Endodermal cell (in vitro differentiated cells): ENCODE measurements around the gene CASQ2. TPM values are rescaled to one million over a fixed set of nuclear protein-coding genes. Genes with fewer than 3 reads are reported as not detected.

ENCODE experiments used
- DNase-seq: peaks from one replicate; pipeline ENCODE4 v3.0.0-alpha.2; 2017
- H3K27ac ChIP-seq: 2 replicates; pipeline ENCODE4 v1.5.1; 2013; ENCODE audit warnings: mild to moderate bottlenecking, low read depth, low read length, moderate library complexity
- H3K27me3 ChIP-seq: 2 replicates; pipeline ENCODE4 v1.6.1; 2013; ENCODE audit warnings: mild to moderate bottlenecking, low read length, moderate library complexity; ENCODE audit not compliant: insufficient read depth, control insufficient read depth, poor library complexity, severe bottlenecking
- H3K36me3 ChIP-seq: 2 replicates; pipeline ENCODE4 v1.7.0; 2013; ENCODE audit warnings: mild to moderate bottlenecking, low read length, moderate library complexity; ENCODE audit not compliant: control insufficient read depth, insufficient read depth
- H3K4me1 ChIP-seq: one replicate; pipeline ENCODE4 v1.7.0; 2013; ENCODE audit warnings: low read length; ENCODE audit not compliant: control insufficient read depth, insufficient read depth
- H3K4me3 ChIP-seq: 2 replicates; pipeline ENCODE4 v1.5.1; 2013; ENCODE audit warnings: mild to moderate bottlenecking, low read length, moderate library complexity
- H3K9ac ChIP-seq: 2 replicates; pipeline ENCODE4 v1.6.1; 2013; ENCODE audit warnings: mild to moderate bottlenecking, low read length, moderate library complexity; ENCODE audit not compliant: poor library complexity, severe bottlenecking; ENCODE audit errors: extremely low read depth
- H3K9me3 ChIP-seq: 2 replicates; pipeline ENCODE4 v1.6.1; 2013; ENCODE audit warnings: mild to moderate bottlenecking, low read length, moderate library complexity; ENCODE audit not compliant: control insufficient read depth
- H3K27ac Mint-ChIP-seq: 2 replicates; pipeline ENCODE4 v1.8.0; 2020; ENCODE audit warnings: mixed read lengths
- H3K27me3 Mint-ChIP-seq: 2 replicates; pipeline ENCODE4 v1.8.0; 2021; ENCODE audit warnings: mild to moderate bottlenecking, mixed read lengths; ENCODE audit not compliant: insufficient read depth
- H3K36me3 Mint-ChIP-seq: 2 replicates; pipeline ENCODE4 v1.8.0; 2020; ENCODE audit warnings: low read depth, mixed read lengths
- H3K4me1 Mint-ChIP-seq: 2 replicates; pipeline ENCODE4 v1.8.0; 2020; ENCODE audit warnings: mixed read lengths
- H3K4me3 Mint-ChIP-seq: 2 replicates; pipeline ENCODE4 v1.8.0; 2020; ENCODE audit warnings: mild to moderate bottlenecking, moderate library complexity, mixed read lengths
- H3K9me3 Mint-ChIP-seq: 2 replicates; pipeline ENCODE4 v1.8.0; 2020; ENCODE audit warnings: mild to moderate bottlenecking, mixed read lengths
- WGBS, 2 experiments: methylation state at CpG; one replicate each; pipeline versions ENCODE4 v1.1.5 to v1.1.7; 2013; ENCODE audit warnings: missing lambda C conversion rate in 2 of 2, mixed read lengths in 1 of 2; ENCODE audit not compliant: insufficient coverage in 1 of 2, insufficient read length in 1 of 2; 5-methylcytosine and 5-hydroxymethylcytosine counted together
- total RNA-seq, 2 donors: library from RNA; stranded (reverse); fragmentation: NEBNext Ultra II Directional in 1 of 2; extraction: Animal tissue kit (Norgen Biotek cat#: 25700) in 1 of 2; gene quantifications; 2 replicates in 1 of 2; 3 replicates in 1 of 2; pipeline ENCODE4 v1.2.1, GENCODE V29; 2021
- TF ChIP-seq, protein P1 (sequence below): fragments of 200-600 bp; sonication (generic); conservative IDR thresholded peaks from 2 replicates; pipeline ENCODE4 v1.5.0; 2021; ENCODE audit warnings: antibody characterized with exemption, mild to moderate bottlenecking

Gene CASQ2
- total RNA-seq, 2 donors from 2014 or later: not detected

DNA sequence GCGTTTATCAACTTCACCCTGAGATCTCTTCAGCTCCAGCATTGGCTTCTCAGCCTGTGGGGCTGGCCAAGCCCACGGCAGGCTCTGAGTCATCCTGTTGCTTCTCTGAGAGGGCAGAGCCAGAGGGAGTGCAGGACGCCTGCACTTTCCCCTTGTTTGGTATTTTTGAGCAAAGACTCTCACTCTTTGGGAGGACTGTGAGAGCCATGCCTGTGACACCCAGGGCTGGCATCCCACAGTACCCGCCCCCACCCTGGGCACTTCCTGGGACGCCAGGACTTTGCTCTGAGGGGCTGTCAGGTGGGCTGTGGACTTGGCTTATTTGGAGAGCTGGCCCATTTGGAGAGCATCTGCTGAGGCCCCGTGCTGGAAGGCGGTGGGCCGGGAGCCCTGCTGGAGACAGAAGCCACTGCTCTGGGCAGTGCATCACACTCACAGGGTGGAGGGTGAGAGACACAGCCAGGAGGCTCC, 89.3 kb downstream of the CASQ2 start:
- H3K9me3 ChIP-seq: no peaks in the 10 kb centered on the region
- Mint-ChIP-seq H3K27me3 (no peaks in the 10 kb centered on the region), H3K4me1 (peaks cover 27% of the 10 kb centered on the region), H3K4me3 (no peak overlapping the region), H3K9me3 (no peaks in the 10 kb centered on the region), H3K36me3 (peaks cover 63% of the 10 kb centered on the region), H3K27ac (peak overlapping the region; percentile 66)
- no peak overlapping the region for H3K27ac ChIP-seq
- H3K27me3 ChIP-seq: no peaks in the 10 kb centered on the region
- WGBS, 2 experiments: 81 to 92% methylated on average over 3 to 8 of the region's 8 CpGs
- peaks cover 17% of the 10 kb centered on the region for H3K4me1 ChIP-seq
- peaks cover 96% of the 10 kb centered on the region for H3K36me3 ChIP-seq
- no peak for DNase-seq
- H3K9ac ChIP-seq: no peak overlapping the region
- no peak overlapping the region for H3K4me3 ChIP-seq
- TF ChIP-seq, protein P1, sequence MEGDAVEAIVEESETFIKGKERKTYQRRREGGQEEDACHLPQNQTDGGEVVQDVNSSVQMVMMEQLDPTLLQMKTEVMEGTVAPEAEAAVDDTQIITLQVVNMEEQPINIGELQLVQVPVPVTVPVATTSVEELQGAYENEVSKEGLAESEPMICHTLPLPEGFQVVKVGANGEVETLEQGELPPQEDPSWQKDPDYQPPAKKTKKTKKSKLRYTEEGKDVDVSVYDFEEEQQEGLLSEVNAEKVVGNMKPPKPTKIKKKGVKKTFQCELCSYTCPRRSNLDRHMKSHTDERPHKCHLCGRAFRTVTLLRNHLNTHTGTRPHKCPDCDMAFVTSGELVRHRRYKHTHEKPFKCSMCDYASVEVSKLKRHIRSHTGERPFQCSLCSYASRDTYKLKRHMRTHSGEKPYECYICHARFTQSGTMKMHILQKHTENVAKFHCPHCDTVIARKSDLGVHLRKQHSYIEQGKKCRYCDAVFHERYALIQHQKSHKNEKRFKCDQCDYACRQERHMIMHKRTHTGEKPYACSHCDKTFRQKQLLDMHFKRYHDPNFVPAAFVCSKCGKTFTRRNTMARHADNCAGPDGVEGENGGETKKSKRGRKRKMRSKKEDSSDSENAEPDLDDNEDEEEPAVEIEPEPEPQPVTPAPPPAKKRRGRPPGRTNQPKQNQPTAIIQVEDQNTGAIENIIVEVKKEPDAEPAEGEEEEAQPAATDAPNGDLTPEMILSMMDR: no peak

DNA sequence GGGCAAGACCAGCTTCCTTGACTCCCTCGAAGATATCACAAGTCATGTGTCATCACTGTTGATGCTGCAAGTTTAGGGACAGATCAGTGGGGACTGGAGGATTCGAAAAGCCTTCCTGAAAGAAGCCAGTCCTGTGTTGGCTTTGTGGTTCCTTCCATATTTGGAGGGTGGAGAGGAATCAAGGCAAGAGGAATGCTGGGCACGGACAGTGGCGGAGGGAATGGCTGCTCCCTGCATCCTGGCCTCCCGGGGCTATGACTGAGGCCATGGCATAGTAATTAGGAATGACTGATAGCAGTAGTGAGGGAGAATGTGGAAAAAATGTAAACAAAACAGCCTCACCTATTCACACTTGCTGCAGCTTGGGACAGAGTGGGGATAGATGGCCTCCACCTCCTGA, 90.4 kb downstream of the CASQ2 start:
- Histone ChIP-seq H3K9me3 (no peaks in the 10 kb centered on the region), H3K4me1 (peaks cover 20% of the 10 kb centered on the region), H3K27me3 (no peaks in the 10 kb centered on the region), H3K27ac (no peak overlapping the region), H3K36me3 (peaks cover 94% of the 10 kb centered on the region), H3K9ac (no peak overlapping the region), H3K4me3 (no peak overlapping the region)
- Mint-ChIP-seq H3K9me3 (no peaks in the 10 kb centered on the region), H3K27me3 (no peaks in the 10 kb centered on the region), H3K4me1 (peaks cover 28% of the 10 kb centered on the region), H3K36me3 (peaks cover 60% of the 10 kb centered on the region), H3K4me3 (no peak overlapping the region), H3K27ac (peak overlapping the region; percentile 32)
- 80 to 95% methylated on average over 4 to 5 of the region's 5 CpGs for WGBS, 2 experiments
- TF ChIP-seq, protein P1: no peak
- no peak for DNase-seq

DNA sequence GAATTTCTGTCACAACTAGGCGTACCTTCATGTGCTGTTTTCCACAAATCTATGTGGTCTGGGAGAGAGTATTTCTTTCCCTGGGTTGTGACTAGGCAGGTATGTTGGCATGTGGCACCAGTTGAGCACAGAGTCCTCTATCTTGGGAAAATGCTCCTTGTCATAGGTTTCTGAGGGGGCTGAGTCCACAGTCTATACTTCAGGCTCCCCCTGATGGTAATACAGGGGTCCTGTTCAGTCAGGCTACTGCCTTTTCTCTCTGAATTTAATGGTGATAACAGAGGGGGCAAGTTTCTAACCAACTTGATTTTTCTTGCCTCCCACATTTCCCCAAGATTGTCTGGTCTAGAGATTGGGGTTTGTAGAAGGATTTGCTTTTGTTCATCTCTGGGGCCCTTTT, 90.9 kb downstream of the CASQ2 start:
- DNase-seq: no peak
- H3K4me3 Mint-ChIP-seq: no peak overlapping the region
- H3K36me3 Mint-ChIP-seq: peaks cover 60% of the 10 kb centered on the region
- TF ChIP-seq, protein P1: peak; percentile 67
- no peaks in the 10 kb centered on the region for H3K27me3 Mint-ChIP-seq
- Histone ChIP-seq H3K27ac (peak overlapping the region; percentile 97), H3K4me3 (no peak overlapping the region), H3K4me1 (peaks cover 20% of the 10 kb centered on the region), H3K36me3 (peaks cover 94% of the 10 kb centered on the region), H3K9ac (peak overlapping the region; percentile 55), H3K9me3 (no peaks in the 10 kb centered on the region), H3K27me3 (no peaks in the 10 kb centered on the region)
- H3K27ac Mint-ChIP-seq: peak overlapping the region; percentile 83
- no peaks in the 10 kb centered on the region for H3K9me3 Mint-ChIP-seq
- peaks cover 29% of the 10 kb centered on the region for H3K4me1 Mint-ChIP-seq
- 97% methylated on average over 1 of the region's 1 CpG; no CpG with 5 or more reads in 1 of the 2 experiments for whole genome bisulfite sequencing, 2 experiments
